HG03060 (cell line): ENCODE results near the gene SLC44A3.

Experiments used
- ATAC-seq: cut with Tn5 transposase; IDR thresholded peaks from one replicate; pipeline ENCODE4 v1.9.1; 2021; ENCODE audit warnings: low read depth, moderate number of reproducible peaks; ENCODE audit not compliant: unreplicated experiment

Gene SLC44A3

GRCh38 chr1:94871031-94871430, 50.9 kb downstream of the SLC44A3 start:
- no peak for ATAC-seq

- no peak for ATAC-seq
Observed at GRCh38 chr1:94872771-94873495, 52.8 kb downstream of the SLC44A3 start.

DNA sequence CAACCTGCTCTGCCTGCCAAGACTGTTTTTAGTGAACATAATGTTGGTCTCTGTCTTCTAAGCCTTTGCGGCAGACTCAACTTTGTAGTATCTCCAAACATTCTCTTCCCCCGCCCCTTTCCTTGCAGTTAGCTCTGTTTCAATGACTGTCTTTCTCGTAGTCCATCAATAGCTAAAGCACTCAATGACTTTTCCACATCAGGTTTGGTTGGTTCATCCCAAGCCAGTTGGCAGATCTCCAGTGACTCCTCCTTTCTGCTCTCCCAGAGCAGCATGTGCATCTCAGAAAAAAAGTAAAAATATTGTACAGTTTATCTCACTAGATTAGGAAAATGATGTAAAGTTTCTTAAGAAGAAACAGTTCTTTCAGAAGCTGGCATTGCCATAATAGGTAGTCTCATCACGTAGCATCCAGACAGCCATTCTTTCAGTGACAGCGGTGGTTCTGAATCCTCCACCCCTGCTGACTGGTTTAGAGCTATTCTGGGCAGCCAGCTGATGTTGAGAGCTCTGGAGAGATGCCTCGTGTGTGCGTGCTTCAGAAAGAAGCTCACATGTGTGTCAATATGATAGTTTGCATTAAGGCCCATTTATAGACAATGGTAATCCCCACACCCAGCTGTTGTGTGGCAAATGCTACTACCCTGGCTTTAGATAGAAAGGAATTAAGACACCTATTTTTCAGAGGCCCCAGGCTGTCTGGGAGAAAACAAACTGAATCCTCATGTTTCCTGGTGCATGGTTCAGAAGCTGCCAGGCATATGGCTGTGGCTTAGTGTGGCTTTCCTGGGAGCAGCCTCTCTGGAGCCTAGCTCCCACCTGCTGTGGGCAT, 53.6 kb downstream of the SLC44A3 start:
- no peak for ATAC-seq

- ATAC-seq = no peak
Observed at GRCh38 chr1:94874423-94874822, 54.3 kb downstream of the SLC44A3 start.

DNA sequence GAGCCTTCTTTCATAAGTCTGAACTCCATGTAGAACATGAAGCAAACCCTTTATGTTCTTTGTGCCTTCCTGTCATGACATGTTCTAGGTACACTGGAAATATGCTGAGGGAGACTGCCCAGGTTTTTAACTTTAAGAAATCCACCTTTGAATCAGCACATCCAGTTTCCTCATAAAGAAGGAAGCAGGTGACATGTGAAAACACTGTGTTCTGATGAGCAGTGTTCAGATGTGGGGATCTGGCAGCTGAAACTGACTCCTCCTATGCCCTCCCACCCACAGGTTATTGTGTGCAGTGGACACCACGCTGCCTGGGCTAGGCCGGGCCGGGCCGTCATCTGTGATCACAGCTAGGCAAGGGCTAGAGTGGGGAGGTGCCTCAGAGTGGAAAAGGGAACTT, 55.6 kb downstream of the SLC44A3 start:
- no peak for ATAC-seq

- ATAC-seq = no peak
Observed at GRCh38 chr1:94876362-94876761, 56.2 kb downstream of the SLC44A3 start.

DNA sequence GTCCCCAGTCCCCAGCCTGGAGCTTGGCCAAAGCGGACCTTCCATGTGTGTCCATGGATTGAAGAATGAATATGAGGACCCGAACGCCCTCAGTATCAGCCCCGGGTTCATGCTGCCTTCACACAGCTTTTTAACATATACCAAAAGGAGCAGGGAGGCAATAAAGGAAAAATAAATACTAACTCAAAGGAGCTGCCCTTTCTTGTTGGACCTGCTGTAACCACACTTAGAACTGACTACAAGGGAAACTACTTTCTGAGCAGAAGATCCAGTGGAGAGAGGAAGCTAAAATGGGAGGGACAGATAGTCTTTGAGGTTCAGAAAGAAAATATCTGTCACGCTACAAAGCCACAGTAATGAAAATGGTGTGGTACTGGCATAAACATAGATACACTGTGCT, 58.2 kb downstream of the SLC44A3 start:
- no peak for ATAC-seq

- no peak for ATAC-seq
Observed at GRCh38 chr1:94883691-94884090, 63.5 kb downstream of the SLC44A3 start.

DNA sequence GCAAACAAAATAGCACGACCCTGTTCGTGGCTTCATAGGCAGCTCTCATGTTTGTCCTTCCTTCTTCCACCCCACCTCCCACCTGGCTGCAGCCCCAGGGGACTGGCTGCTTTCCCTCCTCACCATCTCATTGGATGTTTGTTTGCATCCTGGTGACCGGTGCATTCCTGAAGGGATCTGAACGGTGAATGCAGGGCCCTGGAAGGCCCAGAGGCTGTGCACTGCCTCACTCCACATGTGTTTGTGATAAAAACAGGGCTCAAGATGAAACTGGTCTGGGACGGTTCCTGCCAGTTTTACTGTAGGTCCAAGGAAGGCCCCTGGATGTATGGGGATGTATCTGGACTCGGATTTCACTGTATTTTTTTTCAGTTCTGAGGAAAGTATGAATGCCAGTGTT, 63.9 kb downstream of the SLC44A3 start:
- ATAC-seq = no peak

GRCh38 chr1:94884507-94884906, 64.3 kb downstream of the SLC44A3 start:
- no peak for ATAC-seq

GRCh38 chr1:94886361-94886760, 66.2 kb downstream of the SLC44A3 start:
- ATAC-seq = no peak

DNA sequence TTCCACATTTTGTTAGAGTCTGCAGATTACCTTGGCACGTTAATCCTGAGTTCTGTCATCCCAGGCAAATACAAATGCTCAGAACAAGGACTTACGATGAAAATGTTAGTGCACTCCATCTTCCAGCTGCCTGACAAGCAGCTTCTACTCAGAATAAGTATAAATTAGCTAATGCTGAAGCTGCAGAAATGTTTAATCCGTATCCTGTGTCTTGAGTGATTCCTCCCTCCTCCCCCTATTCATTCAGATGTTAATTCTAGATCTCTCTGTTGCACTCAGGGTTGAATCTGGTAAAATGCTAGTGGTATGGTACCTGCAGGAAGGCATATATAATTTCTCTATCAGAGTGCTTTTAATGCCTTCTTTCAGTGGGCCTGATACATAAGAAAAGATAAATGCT, 66.9 kb downstream of the SLC44A3 start:
- ATAC-seq = no peak

DNA sequence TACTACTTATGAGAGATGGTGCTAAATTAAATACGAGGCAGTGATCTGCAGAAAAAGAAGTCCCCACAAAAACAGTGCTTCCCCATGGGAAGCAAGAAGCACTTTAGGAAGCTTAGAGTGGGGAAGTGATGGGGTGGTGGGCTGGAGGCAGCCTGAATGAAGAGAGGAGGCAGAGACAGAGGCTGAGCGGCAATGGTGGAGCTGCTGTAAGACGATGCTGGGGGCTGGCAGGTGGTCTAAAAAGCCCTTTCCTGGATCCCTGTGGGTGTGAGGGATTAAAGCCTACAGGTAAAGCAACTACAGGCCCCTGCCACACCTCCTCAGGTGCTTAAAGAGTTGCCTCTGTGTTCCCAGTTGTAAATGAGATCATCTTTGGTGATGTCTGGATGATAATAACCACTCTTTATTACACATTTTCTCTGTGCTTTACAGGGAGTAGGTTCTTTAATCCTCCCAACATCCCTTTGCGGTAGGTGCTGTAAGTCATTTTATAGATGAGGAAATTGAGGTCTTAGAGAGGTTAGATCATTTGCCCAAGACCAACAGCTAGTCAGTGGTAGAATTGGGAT, 67.5 kb downstream of the SLC44A3 start:
- no peak for ATAC-seq

- no peak for ATAC-seq
Observed at GRCh38 chr1:94888201-94888600, 68.0 kb downstream of the SLC44A3 start.

DNA sequence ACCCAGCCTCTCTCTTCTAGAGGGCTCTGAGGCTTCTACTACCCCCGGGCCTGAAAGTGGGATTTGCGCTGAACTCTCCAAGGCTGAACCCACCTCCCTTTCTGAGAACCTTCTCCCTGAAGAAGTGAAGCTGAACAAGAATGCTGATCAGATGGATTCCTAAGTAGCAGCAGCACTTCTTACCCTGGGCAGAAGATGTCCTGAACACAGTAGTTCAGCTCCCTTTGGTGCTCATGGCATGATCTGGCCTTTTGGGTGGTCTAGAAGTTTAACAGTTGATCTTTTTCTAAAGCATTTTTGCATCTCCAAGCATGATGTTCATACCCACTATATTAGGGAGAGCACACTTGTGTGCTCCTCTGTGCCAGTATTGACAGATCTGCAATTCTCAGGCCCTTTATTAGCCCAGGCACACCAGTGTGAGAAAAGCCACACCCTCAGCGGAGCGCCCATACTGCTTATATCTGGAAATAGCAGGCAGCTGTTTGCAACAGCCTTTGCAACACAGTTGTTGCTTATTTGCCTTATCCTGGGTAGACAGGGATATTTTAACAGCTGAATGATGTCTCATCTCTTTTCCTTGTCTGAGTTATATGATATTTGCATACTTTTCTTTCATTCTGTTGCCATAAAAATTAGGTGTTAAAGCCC, 72.6 kb downstream of the SLC44A3 start:
- ATAC-seq = no peak

- ATAC-seq = no peak
Observed at GRCh38 chr1:94894630-94895029, 74.5 kb downstream of the SLC44A3 start.

DNA sequence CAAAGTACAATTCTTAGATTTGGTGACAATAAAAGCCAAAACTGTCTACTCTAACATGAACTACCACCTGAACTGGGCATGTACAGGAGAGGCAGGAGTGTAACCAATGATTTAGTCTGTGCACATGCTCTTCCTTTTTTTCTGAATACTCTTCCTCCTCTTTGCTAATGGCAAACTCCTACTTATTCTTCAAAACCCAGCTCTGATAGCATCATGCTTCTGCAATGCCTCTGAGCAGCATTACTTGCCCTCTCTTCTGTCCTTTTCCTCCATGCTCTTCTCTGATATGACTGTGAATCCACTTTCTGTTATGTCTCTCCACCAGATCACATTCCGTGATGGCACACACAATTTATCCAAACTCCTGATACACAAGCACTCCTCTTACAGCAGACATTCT, 75.4 kb downstream of the SLC44A3 start:
- no peak for ATAC-seq

DNA sequence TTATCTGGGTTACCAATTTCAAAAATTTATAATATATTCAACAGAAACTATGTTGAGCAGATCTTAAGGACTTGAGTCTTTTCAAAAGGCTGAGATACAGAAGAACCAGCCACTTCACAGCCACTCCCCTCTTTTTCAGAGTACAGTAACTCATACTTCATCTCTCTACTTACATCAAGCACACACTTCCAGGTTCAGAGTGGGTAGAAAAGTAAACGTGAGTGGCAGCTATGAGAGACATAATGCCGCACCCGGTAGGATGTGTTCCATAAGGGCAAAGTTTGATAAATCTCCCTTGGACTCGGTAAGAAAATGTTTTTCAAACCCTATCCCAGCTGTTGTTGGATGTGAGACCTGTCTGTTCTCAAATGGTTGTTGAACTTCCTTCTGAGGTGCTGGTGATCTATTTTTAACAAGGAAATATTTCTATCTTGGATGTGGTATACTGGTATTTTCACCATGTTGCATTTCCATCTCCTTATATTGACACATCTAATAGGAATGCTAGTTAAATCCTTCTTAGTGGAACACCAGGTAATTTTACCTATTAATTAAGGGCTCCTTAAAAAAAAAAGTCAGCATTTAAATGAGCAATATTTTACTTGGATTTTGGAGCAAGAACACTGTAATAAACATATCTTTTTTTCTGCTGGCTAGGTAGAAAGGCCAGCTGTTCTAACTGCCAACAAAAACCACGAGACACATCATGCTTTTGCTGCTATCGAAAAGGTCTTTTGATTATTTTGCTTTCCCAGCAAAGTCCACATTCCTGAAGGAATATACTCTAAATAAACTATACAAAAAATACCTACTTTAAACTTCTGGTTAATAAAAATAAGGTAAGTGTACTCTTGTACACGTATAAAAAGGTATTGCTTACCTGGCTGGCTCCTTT, 78.6 kb downstream of the SLC44A3 start:
- no peak for ATAC-seq

DNA sequence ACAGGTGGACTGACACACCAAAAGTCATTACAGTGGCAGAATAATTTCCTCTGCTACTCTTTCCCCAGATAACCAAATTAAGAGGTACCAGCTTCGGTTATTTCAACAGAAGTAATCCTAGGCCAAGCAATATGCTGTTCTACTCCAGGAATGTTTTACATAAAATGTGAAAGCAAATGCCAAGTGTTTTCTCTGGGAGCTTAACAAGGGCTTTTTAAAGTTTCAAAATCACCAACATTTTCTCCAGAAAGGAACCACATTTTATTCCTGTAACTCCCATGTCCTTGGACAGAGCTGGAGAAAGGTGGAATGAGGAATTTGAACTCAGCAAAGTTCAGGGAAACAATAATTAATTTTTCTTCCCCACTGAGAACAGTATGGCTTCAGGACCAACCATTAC, 79.6 kb downstream of the SLC44A3 start:
- no peak for ATAC-seq

DNA sequence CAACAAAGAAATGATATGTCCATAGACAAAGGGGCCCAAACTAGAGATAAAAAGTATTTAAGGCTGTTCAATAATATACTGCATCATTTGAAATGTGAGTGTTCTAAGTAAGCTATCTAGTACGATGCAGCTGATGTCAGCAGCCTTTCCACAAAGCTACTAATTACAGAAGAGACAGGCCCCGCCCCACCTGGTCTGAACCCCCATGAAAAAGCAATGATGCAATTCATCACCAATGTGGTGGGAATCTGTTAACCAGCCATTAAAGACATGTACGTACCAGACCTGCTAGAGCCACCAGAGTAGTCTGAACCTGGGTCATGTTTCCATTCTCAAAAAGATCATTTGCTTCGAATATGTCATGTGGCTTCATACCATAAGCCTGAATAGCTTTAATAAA, 81.7 kb downstream of the SLC44A3 start:
- no peak for ATAC-seq
